Tibial nerve (tissue), 4 donors: ENCODE measurements around the gene ITGA8. TPM values are rescaled to one million over a fixed set of nuclear protein-coding genes. Genes with fewer than 3 reads are reported as not detected.
A peak's percentile ranks its signal among the peaks of the same experiment; 100 is the strongest.
"Not testable (repeated sequence)": the region's sequence is repeated elsewhere in the genome, so short reads cannot be mapped to it uniquely, and the experiment has no call there.

ENCODE experiments used
- DNase-seq, 2 donors: peaks; one replicate each; pipeline ENCODE4 v3.0.0-alpha.2; 2019; ENCODE audit warnings: low spot score in 2 of 2
- H3K27ac ChIP-seq, 4 donors: fragments of 200-600 bp; sonication (generic) in 3 of 4; one replicate each; pipeline ENCODE4 v1.5.1; 2017 to 2019; ENCODE audit warnings: mild to moderate bottlenecking in 1 of 4
- H3K27me3 ChIP-seq, 2 donors: fragments of 200-600 bp; sonication (generic) in 1 of 2; one replicate each; pipeline versions ENCODE4 v1.5.1 to v1.6.0; 2017 to 2019
- H3K36me3 ChIP-seq, 3 donors: fragments of 200-600 bp; sonication (generic); one replicate each; pipeline ENCODE4 v1.5.1; 2018 to 2019
- H3K4me1 ChIP-seq, 4 donors: fragments of 200-600 bp; sonication (generic) in 3 of 4; one replicate each; pipeline ENCODE4 v1.5.1; 2017 to 2019
- H3K4me3 ChIP-seq, 4 donors: fragments of 200-600 bp; sonication (generic) in 3 of 4; one replicate each; pipeline ENCODE4 v1.5.1; 2017 to 2019; ENCODE audit warnings: mild to moderate bottlenecking in 1 of 4, moderate library complexity in 1 of 4
- H3K9me3 ChIP-seq, 4 donors: fragments of 200-600 bp; sonication (generic) in 3 of 4; one replicate each; pipeline ENCODE4 v1.5.1; 2017 to 2019
- EP300 ChIP-seq, 2 donors: sonication (generic); formaldehyde crosslinking; IDR thresholded peaks; one replicate each; pipeline ENCODE4 v1.6.1; 2017; ENCODE audit warnings: antibody characterized with exemption in 2 of 2, mild to moderate bottlenecking in 1 of 2
- POLR2A ChIP-seq, 2 donors: fragments of 450-650 bp; IDR thresholded peaks; one replicate each; pipeline ENCODE4 v1.6.1; 2017; ENCODE audit warnings: antibody characterized with exemption in 2 of 2, mild to moderate bottlenecking in 2 of 2, moderate library complexity in 2 of 2
- WGBS, 2 donors: methylation state at CpG; one replicate each; pipeline ENCODE4 v1.1.5; 2018; 5-methylcytosine and 5-hydroxymethylcytosine counted together
- total RNA-seq, 4 donors: library from RNA; depleted of rRNA; stranded (reverse); fragments of >200 nt; gene quantifications; one replicate each; pipeline ENCODE4 v1.1.0, GENCODE V29; 2016
- TF ChIP-seq, protein P1 (sequence below), 5 experiments: fragments of 200-600 bp in 3 of 5; fragments of 450-650 bp in 2 of 5; sonication (generic) in 3 of 5; IDR thresholded peaks; one replicate each; pipeline ENCODE4 v1.5.1; 2016 to 2019; ENCODE audit warnings: antibody characterized with exemption in 5 of 5, mild to moderate bottlenecking in 3 of 5, moderate library complexity in 2 of 5

ITGA8 gene
- total RNA-seq, 4 donors from 2014 or later: 1.5 to 8.7 (median 4.3) TPM

DNA sequence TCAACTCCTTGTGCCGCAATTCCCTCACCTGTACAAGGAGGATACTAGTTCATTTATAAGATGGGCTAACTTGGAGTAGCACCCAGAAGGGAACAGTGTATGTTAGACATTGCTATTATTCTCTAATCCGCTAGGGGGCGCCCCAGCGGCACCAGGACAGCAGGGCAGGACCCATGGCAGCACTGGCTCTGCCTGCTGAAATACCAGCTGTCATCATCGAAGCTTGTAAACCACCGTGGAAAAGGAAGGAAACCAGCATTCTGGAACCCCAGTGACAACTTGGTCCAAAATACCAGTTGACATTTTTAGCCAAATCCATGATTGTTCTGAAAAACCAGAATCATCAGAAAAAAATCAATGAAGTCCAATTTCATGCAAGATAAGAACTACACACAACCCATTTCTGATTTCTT is 134.4 kb downstream of the ITGA8 start:
- Histone ChIP-seq H3K4me1 (peaks cover 0 to 4% (median 0%) of the 10 kb centered on the region in 4 donors), H3K27ac (no peak overlapping the region), H3K4me3 (no peak overlapping the region), H3K27me3 (no peaks in the 10 kb centered on the region), H3K36me3 (no peaks in the 10 kb centered on the region), H3K9me3 (no peaks in the 10 kb centered on the region)
- peak; percentile 35 to 38 for DNase-seq
- 9 to 11% methylated on average over 6 of the region's 6 CpGs for whole genome bisulfite sequencing, 2 donors
- TF ChIP-seq EP300 (IDR thresholded peaks at IDR 0.05): no peak
- TF ChIP-seq, protein P1, sequence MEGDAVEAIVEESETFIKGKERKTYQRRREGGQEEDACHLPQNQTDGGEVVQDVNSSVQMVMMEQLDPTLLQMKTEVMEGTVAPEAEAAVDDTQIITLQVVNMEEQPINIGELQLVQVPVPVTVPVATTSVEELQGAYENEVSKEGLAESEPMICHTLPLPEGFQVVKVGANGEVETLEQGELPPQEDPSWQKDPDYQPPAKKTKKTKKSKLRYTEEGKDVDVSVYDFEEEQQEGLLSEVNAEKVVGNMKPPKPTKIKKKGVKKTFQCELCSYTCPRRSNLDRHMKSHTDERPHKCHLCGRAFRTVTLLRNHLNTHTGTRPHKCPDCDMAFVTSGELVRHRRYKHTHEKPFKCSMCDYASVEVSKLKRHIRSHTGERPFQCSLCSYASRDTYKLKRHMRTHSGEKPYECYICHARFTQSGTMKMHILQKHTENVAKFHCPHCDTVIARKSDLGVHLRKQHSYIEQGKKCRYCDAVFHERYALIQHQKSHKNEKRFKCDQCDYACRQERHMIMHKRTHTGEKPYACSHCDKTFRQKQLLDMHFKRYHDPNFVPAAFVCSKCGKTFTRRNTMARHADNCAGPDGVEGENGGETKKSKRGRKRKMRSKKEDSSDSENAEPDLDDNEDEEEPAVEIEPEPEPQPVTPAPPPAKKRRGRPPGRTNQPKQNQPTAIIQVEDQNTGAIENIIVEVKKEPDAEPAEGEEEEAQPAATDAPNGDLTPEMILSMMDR (IDR thresholded peaks at IDR 0.05): peak; percentile 47 to 59 (median 50)

DNA sequence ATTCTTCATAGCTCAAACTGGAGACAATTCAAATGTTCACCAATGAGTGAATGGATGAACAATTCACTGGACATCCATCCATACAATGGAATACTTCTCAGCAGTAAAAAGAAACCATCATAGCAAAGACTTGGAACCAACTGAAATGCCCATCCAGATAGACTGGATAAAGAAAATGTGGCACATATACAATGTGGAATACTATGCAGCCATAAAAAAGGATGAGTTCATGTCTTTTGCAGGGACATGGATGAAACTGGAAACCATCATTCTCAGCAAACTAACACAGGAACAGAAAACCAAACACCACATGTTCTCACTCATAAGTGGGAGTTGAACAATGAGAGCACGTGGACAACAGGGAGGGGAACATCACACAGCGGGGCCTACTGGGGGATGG is 136.8 kb downstream of the ITGA8 start:
- not testable (repeated sequence) for H3K27ac ChIP-seq, H3K27me3 ChIP-seq, DNase-seq, H3K4me1 ChIP-seq, H3K9me3 ChIP-seq, H3K4me3 ChIP-seq, H3K36me3 ChIP-seq
- WGBS, 2 donors: 85 to 100% methylated on average over 2 of the region's 2 CpGs

DNA sequence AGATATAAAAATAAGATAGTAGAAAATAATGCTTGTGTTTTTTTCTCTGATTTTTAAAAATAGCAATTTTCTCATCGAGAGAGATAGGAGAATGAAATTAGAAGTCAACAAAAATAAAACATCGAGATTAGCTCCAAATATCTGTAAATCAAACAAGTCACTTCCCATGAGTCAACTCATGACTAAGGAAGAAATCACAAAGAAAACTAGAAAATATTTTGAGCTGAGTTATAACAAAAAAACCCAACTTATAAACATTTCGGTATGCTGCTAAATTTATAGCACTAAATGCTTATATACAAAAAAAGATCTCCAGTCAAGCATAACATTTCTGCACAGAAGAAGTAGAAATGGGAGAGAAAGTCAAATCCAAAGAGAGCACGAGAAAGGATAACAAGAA is 140.1 kb downstream of the ITGA8 start:
- DNase-seq: no peak
- 64 to 71% methylated on average over 4 of the region's 4 CpGs for WGBS, 2 donors
- TF ChIP-seq EP300 (IDR thresholded peaks at IDR 0.05) (no peak), POLR2A (IDR thresholded peaks at IDR 0.05) (no peak)
- TF ChIP-seq, protein P1 (IDR thresholded peaks at IDR 0.05): no peak
- Histone ChIP-seq H3K36me3 (no peaks in the 10 kb centered on the region), H3K4me1 (no peaks in the 10 kb centered on the region), H3K27ac (no peak overlapping the region), H3K4me3 (no peak overlapping the region), H3K9me3 (no peaks in the 10 kb centered on the region), H3K27me3 (no peaks in the 10 kb centered on the region)

DNA sequence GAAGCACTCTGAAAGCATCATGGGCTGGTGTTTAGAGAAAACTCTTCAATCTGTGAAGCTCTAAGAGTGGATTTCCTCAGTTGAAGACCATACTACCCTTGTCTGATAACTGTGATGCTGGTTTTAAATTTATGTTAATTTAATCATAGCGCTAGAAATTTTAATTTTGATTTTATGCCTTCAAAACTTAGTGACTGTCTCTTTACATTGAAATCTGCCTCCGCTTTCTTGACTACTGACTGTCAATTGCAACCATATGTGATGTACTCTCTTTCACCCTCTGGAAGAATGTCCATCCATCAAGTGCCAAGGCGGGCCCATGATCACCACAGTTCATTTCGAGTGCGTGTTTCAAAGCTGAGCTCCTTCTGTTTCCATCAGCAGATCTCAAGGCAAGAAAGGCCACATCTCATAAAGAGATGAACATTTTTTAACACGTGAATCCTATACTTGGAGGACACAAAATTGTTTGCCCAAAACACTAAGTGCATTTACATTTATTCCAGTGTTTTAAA is 147.1 kb downstream of the ITGA8 start:
- H3K9me3 ChIP-seq: no peaks in the 10 kb centered on the region
- H3K4me3 ChIP-seq: no peak overlapping the region
- H3K36me3 ChIP-seq: no peaks in the 10 kb centered on the region
- peaks cover 0 to 9% (median 0%) of the 10 kb centered on the region in 4 donors for H3K4me1 ChIP-seq
- no peak for DNase-seq
- TF ChIP-seq, protein P1 (IDR thresholded peaks at IDR 0.05): no peak
- TF ChIP-seq POLR2A (IDR thresholded peaks at IDR 0.05) (no peak), EP300 (IDR thresholded peaks at IDR 0.05) (no peak)
- H3K27ac ChIP-seq: no peak overlapping the region
- 83 to 92% methylated on average over 6 of the region's 6 CpGs for WGBS, 2 donors
- H3K27me3 ChIP-seq: no peaks in the 10 kb centered on the region

DNA sequence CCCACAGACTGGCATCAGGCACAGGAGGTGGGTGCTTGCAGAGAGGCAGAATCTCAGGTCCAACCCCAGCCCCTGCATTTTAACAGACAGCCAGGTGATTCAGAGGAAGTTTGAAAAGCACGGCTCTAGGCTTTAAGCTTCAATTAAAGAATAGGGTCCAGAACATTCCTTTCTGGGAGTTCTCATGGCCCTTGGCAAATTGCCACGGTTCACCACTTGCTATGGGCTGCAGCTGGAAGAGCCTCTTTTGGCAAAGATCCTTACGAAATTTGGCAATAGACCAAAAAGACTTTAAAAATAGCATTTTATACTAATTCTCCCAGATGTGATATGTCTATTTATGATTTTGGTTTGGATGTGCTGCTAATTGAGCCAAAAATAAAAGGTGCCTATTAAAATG is 148.1 kb downstream of the ITGA8 start:
- 10 to 16% methylated on average over 3 of the region's 3 CpGs for WGBS, 2 donors
- Histone ChIP-seq H3K36me3 (no peaks in the 10 kb centered on the region), H3K4me1 (peaks cover 0 to 9% (median 0%) of the 10 kb centered on the region in 4 donors), H3K9me3 (no peaks in the 10 kb centered on the region), H3K27ac (no peak overlapping the region), H3K27me3 (no peaks in the 10 kb centered on the region), H3K4me3 (no peak overlapping the region)
- DNase-seq: peak; percentile 22 to 28
- TF ChIP-seq, protein P1 (IDR thresholded peaks at IDR 0.05): no peak
- no peak for TF ChIP-seq EP300 (IDR thresholded peaks at IDR 0.05)
